Tongue (tissue), 2 donors: ENCODE data around the gene MAST3. TPM values are rescaled to one million over a fixed set of nuclear protein-coding genes. Genes with fewer than 3 reads are reported as not detected.

Source experiments
- DNase-seq: peaks from one replicate; pipeline ENCODE4 v3.0.0-alpha.2; 2015
- total RNA-seq: library from RNA; depleted of rRNA; stranded (reverse); fragments of >200 nt; gene quantifications from one replicate; pipeline ENCODE4 v1.2.3, GENCODE V29; 2014

Gene MAST3
- total RNA-seq, 1 donor from 2014 or later: 4.9 TPM

GRCh38 chr19:18160493-18160970 is 63.0 kb downstream of the MAST3 start:
- DNase-seq: no peak

- DNase-seq: peak; percentile 83
These were observed 63.5 kb downstream of the MAST3 start for GRCh38 chr19:18160971-18161635.

- DNase-seq: no peak
These were observed 64.0 kb downstream of the MAST3 start for GRCh38 chr19:18161636-18162002.

GRCh38 chr19:18164072-18164471 is 66.5 kb downstream of the MAST3 start:
- DNase-seq: no peak

- DNase-seq: no peak
These were observed 68.4 kb downstream of the MAST3 start for GRCh38 chr19:18165794-18166544.

- DNase-seq: no peak
These were observed 69.4 kb downstream of the MAST3 start for GRCh38 chr19:18167011-18167410.

GRCh38 chr19:18167975-18168645 is 70.5 kb downstream of the MAST3 start:
- no peak for DNase-seq

GRCh38 chr19:18168673-18169381 is 71.2 kb downstream of the MAST3 start:
- DNase-seq: no peak

GRCh38 chr19:18170714-18171255 is 73.2 kb downstream of the MAST3 start:
- no peak for DNase-seq

GRCh38 chr19:18171605-18172327 is 74.2 kb downstream of the MAST3 start:
- DNase-seq: no peak

- no peak for DNase-seq
These were observed 74.9 kb downstream of the MAST3 start for GRCh38 chr19:18172331-18173053.

- no peak for DNase-seq
These were observed 75.5 kb downstream of the MAST3 start for GRCh38 chr19:18173054-18173571.

GRCh38 chr19:18173572-18174288 is 76.2 kb downstream of the MAST3 start, which contains the start of gene IFI30:
IFI30 (plus strand) TSS chr19:18173813; CDS start chr19:18173842, 29 bp downstream.
- peak; percentile 62 for DNase-seq

- DNase-seq: no peak
These were observed 77.4 kb downstream of the MAST3 start for GRCh38 chr19:18174983-18175382.

GRCh38 chr19:18176367-18177310 is 79.1 kb downstream of the MAST3 start:
- DNase-seq: no peak

GRCh38 chr19:18179957-18180356 is 82.4 kb downstream of the MAST3 start:
- DNase-seq: no peak

GRCh38 chr19:18183529-18183928 is 86.0 kb downstream of the MAST3 start:
- no peak for DNase-seq

GRCh38 chr19:18185538-18185937 is 88.0 kb downstream of the MAST3 start:
- no peak for DNase-seq

- DNase-seq: no peak
These were observed 92.7 kb downstream of the MAST3 start for GRCh38 chr19:18190278-18190677.
